GM23338 (cell line): ENCODE measurements around the gene SPECC1. TPM values are rescaled to one million over a fixed set of nuclear protein-coding genes. Genes with fewer than 3 reads are reported as not detected.

Source experiments
- ATAC-seq: fragments of 200-7000 bp; cut with Tn5 transposase; 3 replicates; pipeline ENCODE4 v1.9.1; 2020
- DNase-seq: peaks from one replicate; pipeline ENCODE4 v3.0.0-alpha.2; 2015; ENCODE audit warnings: low spot score
- H2AFZ ChIP-seq: fragments of 200-600 bp; sonication (generic); 2 replicates; pipeline ENCODE4 v1.8.0; 2016; ENCODE audit warnings: antibody characterized with exemption, mild to moderate bottlenecking, moderate library complexity
- H3F3A ChIP-seq: fragments of 200-600 bp; sonication (generic); replicated peaks from 2 replicates; pipeline ENCODE4 v1.8.0; 2017; ENCODE audit warnings: antibody characterized with exemption, mixed run types, low read depth
- H3K27ac ChIP-seq: fragments of 200-600 bp; sonication (generic); 2 replicates; pipeline ENCODE4 v1.6.1; 2016; ENCODE audit warnings: low read depth
- H3K27me3 ChIP-seq: fragments of 200-600 bp; sonication (generic); 2 replicates; pipeline ENCODE4 v1.8.0; 2016; ENCODE audit warnings: mild to moderate bottlenecking, mixed run types, moderate library complexity; ENCODE audit not compliant: insufficient read depth
- H3K36me3 ChIP-seq: fragments of 200-600 bp; sonication (generic); 2 replicates; pipeline ENCODE4 v1.8.0; 2016; ENCODE audit warnings: mild to moderate bottlenecking; ENCODE audit not compliant: insufficient read depth
- H3K4me1 ChIP-seq: fragments of 200-600 bp; sonication (generic); 2 replicates; pipeline ENCODE4 v1.8.0; 2016; ENCODE audit warnings: mild to moderate bottlenecking, moderate library complexity; ENCODE audit not compliant: insufficient read depth
- H3K4me2 ChIP-seq: fragments of 200-600 bp; sonication (generic); 2 replicates; pipeline ENCODE4 v1.7.1; 2017; ENCODE audit warnings: mixed run types
- H3K4me3 ChIP-seq: fragments of 200-600 bp; sonication (generic); 2 replicates; pipeline ENCODE4 v1.6.1; 2016; ENCODE audit warnings: mixed run types
- H3K79me2 ChIP-seq: fragments of 200-600 bp; sonication (generic); replicated peaks from 2 replicates; pipeline ENCODE4 v1.8.0; 2017; ENCODE audit warnings: mild to moderate bottlenecking; ENCODE audit not compliant: insufficient read depth
- H3K9me2 ChIP-seq: fragments of 200-600 bp; sonication (generic); 2 replicates; pipeline ENCODE4 v1.8.0; 2017; ENCODE audit not compliant: insufficient read depth
- H4K20me1 ChIP-seq: fragments of 200-600 bp; sonication (generic); replicated peaks from 2 replicates; pipeline ENCODE4 v1.8.0; 2017; ENCODE audit warnings: mild to moderate bottlenecking; ENCODE audit not compliant: insufficient read depth
- H3K27ac Mint-ChIP-seq: 2 replicates; pipeline ENCODE4 v1.8.0; 2020; ENCODE audit warnings: inconsistent platforms, mild to moderate bottlenecking, moderate library complexity, mixed read lengths
- H3K27me3 Mint-ChIP-seq: 3 replicates; pipeline ENCODE4 v1.8.0; 2022; ENCODE audit warnings: low read depth, mild to moderate bottlenecking, moderate library complexity, mixed read lengths, inconsistent platforms; ENCODE audit not compliant: insufficient read depth, poor library complexity
- H3K36me3 Mint-ChIP-seq: 3 replicates; pipeline ENCODE4 v1.8.0; 2021; ENCODE audit warnings: low read depth, mild to moderate bottlenecking, inconsistent platforms, moderate library complexity, mixed read lengths
- H3K4me1 Mint-ChIP-seq: 3 replicates; pipeline ENCODE4 v1.8.0; 2020; ENCODE audit warnings: mild to moderate bottlenecking, inconsistent platforms, mixed read lengths
- H3K4me3 Mint-ChIP-seq: 3 replicates; pipeline ENCODE4 v1.8.0; 2021; ENCODE audit warnings: moderate library complexity, mild to moderate bottlenecking, inconsistent platforms, mixed read lengths
- H3K9me3 Mint-ChIP-seq: 3 replicates; pipeline ENCODE4 v1.8.0; 2020; ENCODE audit warnings: moderate library complexity, mild to moderate bottlenecking, inconsistent platforms, mixed read lengths
- CREB1 ChIP-seq: fragments of 250-450 bp; sonication (Bioruptor Pico); IDR thresholded peaks from 2 replicates; pipeline ENCODE4 v1.5.0; 2020; ENCODE audit warnings: low read depth, mild to moderate bottlenecking, moderate library complexity
- CTCF ChIP-seq, 2 experiments: fragments of 200-600 bp in 1 of 2; sonication (generic) in 1 of 2; conservative IDR thresholded peaks; 2 replicates each; pipeline versions ENCODE4 v1.5.1 to v1.6.1; 2016 to 2017; ENCODE audit warnings: antibody characterized with exemption in 2 of 2, low read depth in 2 of 2, mild to moderate bottlenecking in 2 of 2, moderate library complexity in 1 of 2
- ETS1 ChIP-seq: IDR thresholded peaks from 2 replicates; pipeline ENCODE4 v1.6.1; 2016; ENCODE audit warnings: antibody characterized with exemption
- EZH2 ChIP-seq: fragments of 200-600 bp; sonication (generic); IDR thresholded peaks from one replicate; pipeline ENCODE4 v1.8.0; 2017; ENCODE audit warnings: antibody characterized with exemption, mild to moderate bottlenecking, low read depth; ENCODE audit not compliant: unreplicated experiment
- JUNB ChIP-seq: IDR thresholded peaks from one replicate; pipeline ENCODE4 v1.6.1; 2016; ENCODE audit warnings: antibody characterized with exemption; ENCODE audit not compliant: unreplicated experiment
- NANOG ChIP-seq: IDR thresholded peaks from 2 replicates; pipeline ENCODE4 v1.6.1; 2016; ENCODE audit warnings: antibody characterized with exemption, borderline replicate concordance
- POLR2AphosphoS5 ChIP-seq: IDR thresholded peaks from 2 replicates; pipeline ENCODE4 v1.6.1; 2016; ENCODE audit warnings: antibody characterized with exemption, low read depth
- REST ChIP-seq: IDR thresholded peaks from one replicate; pipeline ENCODE4 v1.6.1; 2018; ENCODE audit warnings: antibody characterized with exemption; ENCODE audit not compliant: unreplicated experiment
- STAT1 ChIP-seq: IDR thresholded peaks from one replicate; pipeline ENCODE4 v1.6.1; 2016; ENCODE audit warnings: antibody characterized with exemption; ENCODE audit not compliant: unreplicated experiment
- ZNF114 ChIP-seq: fragments of 250-450 bp; sonication (Bioruptor Pico); IDR thresholded peaks from 2 replicates; pipeline ENCODE4 v1.5.0; 2020; ENCODE audit warnings: mild to moderate bottlenecking, moderate library complexity
- ZNF331 ChIP-seq: fragments of 250-450 bp; sonication (Bioruptor Pico); IDR thresholded peaks from 2 replicates; pipeline ENCODE4 v1.5.0; 2020; ENCODE audit warnings: low read depth, mild to moderate bottlenecking, moderate library complexity
- ZNF462 ChIP-seq: fragments of 250-450 bp; sonication (Bioruptor Pico); IDR thresholded peaks from 2 replicates; pipeline ENCODE4 v1.5.0; 2020; ENCODE audit warnings: mild to moderate bottlenecking, moderate library complexity
- polyA plus RNA-seq: library from polyadenylated mRNA; unstranded; fragments of >200 nt; fragmentation: Nextera tagmentation; extraction: Ambion mirVana; gene quantifications from 2 replicates; pipeline ENCODE4 v1.2.1, GENCODE V29; 2016
- total RNA-seq: library from RNA; depleted of rRNA; stranded (reverse); fragments of >200 nt; shearing (Covaris generic); gene quantifications from 2 replicates; pipeline ENCODE4 v1.2.3, GENCODE V29; 2014

The SPECC1 gene
- total and polyA plus RNA-seq, 2 experiments from 2014 or later, result 42.6 to 101 TPM

- no peak overlapping the region for H3K27ac Mint-ChIP-seq
- Histone ChIP-seq H3F3A (no peaks in the 10 kb centered on the region), H3K4me2 (no peak overlapping the region), H3K27ac (no peak overlapping the region), H3K36me3 (no peaks in the 10 kb centered on the region), H4K20me1 (peaks cover 5% of the 10 kb centered on the region), H3K27me3 (no peaks in the 10 kb centered on the region), H2AFZ (no peak overlapping the region), H3K4me1 (no peaks in the 10 kb centered on the region), H3K4me3 (no peak overlapping the region), H3K9me2 (no peaks in the 10 kb centered on the region), H3K79me2 (0 out of 2 replicates have a peak, but pooled peaks cover 4% of the 10 kb centered on the region)
- H3K4me1 Mint-ChIP-seq, result no peaks in the 10 kb centered on the region
- no peaks in the 10 kb centered on the region for H3K27me3 Mint-ChIP-seq
- peaks cover 19% of the 10 kb centered on the region for H3K36me3 Mint-ChIP-seq
- no peaks in the 10 kb centered on the region; the same call in 2 of the 3 replicates for H3K9me3 Mint-ChIP-seq
- no peak for ATAC-seq
- TF ChIP-seq ETS1 (no peak), CTCF (conservative IDR thresholded peaks at IDR 0.05; ENCODE audit: low read depth in 2 of 2) (no peak), EZH2 (no peak), NANOG (no peak), ZNF331 (CRISPR knock-in tag) (no peak), POLR2AphosphoS5 (no peak), REST (no peak), JUNB (no peak), CREB1 (CRISPR knock-in tag) (no peak), ZNF114 (CRISPR knock-in tag) (no peak), ZNF462 (CRISPR knock-in tag) (no peak), STAT1 (no peak)
- no peak for DNase-seq
- H3K4me3 Mint-ChIP-seq, result no peak overlapping the region
Observed at GRCh38 chr17:20280051-20280450, 270.9 kb downstream of the SPECC1 start.
